ENCODE data around the gene CLDN16. TPM values are rescaled to one million over a fixed set of nuclear protein-coding genes. Genes with fewer than 3 reads are reported as not detected.

The CLDN16 gene
- total RNA-seq = 0.74 TPM
- long read RNA-seq, partial matches to known transcripts = 0 of 1 reads
- long read RNA-seq, other reads (novel, unspliced or antisense) = 1 of 1 reads

- TF ChIP-seq CTCF (IDR thresholded peaks at IDR 0.05) = no peak
- peak; percentile 92 to 93 for ATAC-seq
- H3K4me1 ChIP-seq = no peaks in the 10 kb centered on the region
- no peak within 1 kb of the TSS for H3K4me3 ChIP-seq
- intact Hi-C loops (cut with DNase I) = no loop called here
- H3K9me3 ChIP-seq = no peaks in the 10 kb centered on the region
- H3K27ac ChIP-seq = no peak within 1 kb of the TSS
- H3K36me3 ChIP-seq = no peaks in the 10 kb centered on the region
- DNase-seq = no peak
- no peaks in the 10 kb centered on the region for H3K27me3 ChIP-seq (ENCODE audit: low read depth)
Measured at GRCh38 chr3:190387578-190388213, at the start of gene CLDN16. Gene CLDN16 (plus strand): TSS chr3:190388163. CDS start chr3:190388330, 167 bp downstream.

- peak; percentile 79 to 80 for ATAC-seq
- no peaks in the 10 kb centered on the region for H3K27me3 ChIP-seq (ENCODE audit: low read depth)
- H3K4me1 ChIP-seq = peaks cover 12% of the 10 kb centered on the region
- no peak for DNase-seq
- no peak for TF ChIP-seq CTCF (IDR thresholded peaks at IDR 0.05)
- H3K36me3 ChIP-seq = no peaks in the 10 kb centered on the region
- H3K9me3 ChIP-seq = no peaks in the 10 kb centered on the region
- no peak overlapping the region for H3K27ac ChIP-seq
- no peak overlapping the region for H3K4me3 ChIP-seq
- intact Hi-C loops (cut with DNase I) = no loop called here
Measured at GRCh38 chr3:190338717-190339116, 49.2 kb upstream of the CLDN16 start.

GRCh38 chr3:190339130-190339529 is 48.8 kb upstream of the CLDN16 start:
- Histone ChIP-seq H3K27ac (no peak overlapping the region), H3K36me3 (no peaks in the 10 kb centered on the region), H3K4me1 (peaks cover 12% of the 10 kb centered on the region), H3K27me3 (ENCODE audit: low read depth) (no peaks in the 10 kb centered on the region), H3K4me3 (no peak overlapping the region), H3K9me3 (no peaks in the 10 kb centered on the region)
- intact Hi-C loops (cut with DNase I) = no loop called here
- no peak for TF ChIP-seq CTCF (IDR thresholded peaks at IDR 0.05)
- DNase-seq = no peak
- no peak for ATAC-seq

GRCh38 chr3:190340071-190340470 is 47.9 kb upstream of the CLDN16 start:
- no peak for ATAC-seq
- intact Hi-C loops (cut with DNase I) = no loop called here
- Histone ChIP-seq H3K9me3 (no peaks in the 10 kb centered on the region), H3K4me1 (peaks cover 17% of the 10 kb centered on the region), H3K27me3 (ENCODE audit: low read depth) (no peaks in the 10 kb centered on the region), H3K4me3 (no peak overlapping the region), H3K27ac (no peak overlapping the region), H3K36me3 (no peaks in the 10 kb centered on the region)
- no peak for TF ChIP-seq CTCF (IDR thresholded peaks at IDR 0.05)
- no peak for DNase-seq

GRCh38 chr3:190345027-190345821 is 42.7 kb upstream of the CLDN16 start:
- no peak for DNase-seq

More at GRCh38 chr3:190345027-190345821, 42.7 kb upstream of the CLDN16 start:
- ATAC-seq = peak; percentile 81 to 94
- no peaks in the 10 kb centered on the region for H3K9me3 ChIP-seq
- TF ChIP-seq CTCF (IDR thresholded peaks at IDR 0.05) = no peak
- peaks cover 17% of the 10 kb centered on the region for H3K4me1 ChIP-seq
- H3K4me3 ChIP-seq = no peak overlapping the region
- H3K36me3 ChIP-seq = no peaks in the 10 kb centered on the region
- no peaks in the 10 kb centered on the region for H3K27me3 ChIP-seq (ENCODE audit: low read depth)
- H3K27ac ChIP-seq = peak overlapping the region; percentile 74
- intact Hi-C loops (cut with DNase I) = no loop called here

All from lower lobe of right lung (tissue), 2 donors.